Esophagus muscularis mucosa (tissue), 4 donors: Measurements from ENCODE around the gene NAV1. TPM values are rescaled to one million over a fixed set of nuclear protein-coding genes. Genes with fewer than 3 reads are reported as not detected.

Experiments
- DNase-seq: peaks from one replicate; pipeline ENCODE4 v3.0.0-alpha.2; 2017; ENCODE audit errors: extremely low spot score
- H3K27ac ChIP-seq, 4 donors: fragments of 200-600 bp; sonication (generic); replicated peaks in 1 of 4; 1 replicate in 3 of 4; 2 replicates in 1 of 4; pipeline ENCODE4 v1.5.1; 2016 to 2019; ENCODE audit warnings: mild to moderate bottlenecking in 1 of 4
- H3K27me3 ChIP-seq, 4 donors: fragments of 200-600 bp; sonication (generic); one replicate each; pipeline versions ENCODE4 v1.5.1 to v1.6.0; 2016 to 2019
- H3K36me3 ChIP-seq, 4 donors: fragments of 200-600 bp; sonication (generic); one replicate each; pipeline ENCODE4 v1.5.1; 2016 to 2019
- H3K4me1 ChIP-seq, 4 donors: fragments of 200-600 bp; sonication (generic); one replicate each; pipeline ENCODE4 v1.5.1; 2016 to 2019
- H3K4me3 ChIP-seq, 4 donors: fragments of 200-600 bp; sonication (generic); 1 replicate in 2 of 4; 2 replicates in 2 of 4; pipeline ENCODE4 v1.5.1; 2016 to 2019; ENCODE audit warnings: mild to moderate bottlenecking in 4 of 4, moderate library complexity in 1 of 4
- H3K9me3 ChIP-seq, 4 donors: fragments of 200-600 bp; sonication (generic); 1 replicate in 3 of 4; 2 replicates in 1 of 4; pipeline ENCODE4 v1.5.1; 2016 to 2019
- CTCF ChIP-seq, 3 experiments: fragments of 200-600 bp in 2 of 3; fragments of 450-650 bp in 1 of 3; sonication (generic) in 2 of 3; IDR thresholded peaks; one replicate each; pipeline ENCODE4 v1.5.1; 2017 to 2019; ENCODE audit warnings: antibody characterized with exemption in 3 of 3, mild to moderate bottlenecking in 2 of 3, moderate library complexity in 1 of 3
- EP300 ChIP-seq: sonication (generic); formaldehyde crosslinking; IDR thresholded peaks from one replicate; pipeline ENCODE4 v1.6.1; 2017; ENCODE audit warnings: antibody characterized with exemption
- POLR2A ChIP-seq: fragments of 450-650 bp; IDR thresholded peaks from one replicate; pipeline ENCODE4 v1.6.1; 2017; ENCODE audit warnings: antibody characterized with exemption, moderate library complexity, mild to moderate bottlenecking, low read depth
- POLR2AphosphoS5 ChIP-seq, 2 donors: sonication (generic); formaldehyde crosslinking; IDR thresholded peaks; one replicate each; pipeline ENCODE4 v1.6.1; 2017; ENCODE audit warnings: antibody characterized with exemption in 2 of 2
- WGBS: methylation state at CpG from one replicate; pipeline ENCODE4 v1.1.5; 2018; 5-methylcytosine and 5-hydroxymethylcytosine counted together
- intact Hi-C: fragments of 100-400 bp; cut with DNase I; formaldehyde crosslinking; loops from one replicate; pipeline ENCODE4 v1.15.1; 2023
- total RNA-seq, 4 donors: library from RNA; depleted of rRNA; stranded (reverse); fragments of >200 nt; gene quantifications; one replicate each; pipeline versions ENCODE4 v1.1.0 to v1.2.1, GENCODE V29; 2016

NAV1 gene
- total RNA-seq, 4 donors from 2014 or later = 12.9 to 35.5 (median 21.9) TPM

GRCh38 chr1:201525193-201525778 lies 13.6 kb upstream of the NAV1 start:
- DNase-seq = no peak
- Histone ChIP-seq H3K27ac (no peak overlapping the region), H3K4me1 (peaks cover 0 to 1% (median 0%) of the 10 kb centered on the region in 4 donors), H3K36me3 (peaks cover 0 to 4% (median under 1%) of the 10 kb centered on the region in 4 donors), H3K27me3 (no peaks in the 10 kb centered on the region), H3K9me3 (no peaks in the 10 kb centered on the region), H3K4me3 (no peak overlapping the region)
- TF ChIP-seq EP300 = no peak
- 96% methylated on average over 1 of the region's 1 CpG for WGBS
- intact Hi-C loops = loop anchor here (5.0 kb wide), 1 partner anchor 37 kb away; no protein-coding TSS in a partner anchor

- Histone ChIP-seq H3K4me1 (peaks cover 13 to 22% (median 19%) of the 10 kb centered on the region in 4 donors), H3K36me3 (no peaks in the 10 kb centered on the region), H3K27me3 (no peaks in the 10 kb centered on the region), H3K4me3 (no peak overlapping the region), H3K27ac (no peak overlapping the region), H3K9me3 (no peaks in the 10 kb centered on the region)
- intact Hi-C loops = loop anchor here (5.0 kb wide), 1 partner anchor 34 kb away; no protein-coding TSS in a partner anchor
- DNase-seq = no peak
- TF ChIP-seq EP300 = no peak
- TF ChIP-seq POLR2AphosphoS5 (IDR thresholded peaks at IDR 0.05) = no peak
- TF ChIP-seq CTCF (IDR thresholded peaks at IDR 0.05) = no peak
- TF ChIP-seq POLR2A = no peak
- WGBS = 93% methylated on average over 5 of the region's 5 CpGs
These were observed 11.0 kb upstream of the NAV1 start for GRCh38 chr1:201527879-201528278.

- H3K36me3 ChIP-seq = no peaks in the 10 kb centered on the region
- TF ChIP-seq POLR2AphosphoS5 (IDR thresholded peaks at IDR 0.05) = no peak
- no peak for TF ChIP-seq EP300
- TF ChIP-seq POLR2A = no peak
- TF ChIP-seq CTCF (IDR thresholded peaks at IDR 0.05) = no peak
- H3K27me3 ChIP-seq = no peaks in the 10 kb centered on the region
- no peak overlapping the region for H3K27ac ChIP-seq
- no peak overlapping the region for H3K4me3 ChIP-seq
- H3K9me3 ChIP-seq = no peaks in the 10 kb centered on the region
- peaks cover 13 to 25% (median 24%) of the 10 kb centered on the region in 4 donors for H3K4me1 ChIP-seq
- intact Hi-C loops = loop anchor here (5.0 kb wide), 1 partner anchor 34 kb away; no protein-coding TSS in a partner anchor
- 82% methylated on average over 3 of the region's 3 CpGs for WGBS
- DNase-seq = no peak
These were observed 10.2 kb upstream of the NAV1 start for GRCh38 chr1:201528631-201529252.

GRCh38 chr1:201530741-201531531 lies 8.0 kb upstream of the NAV1 start:
- H3K9me3 ChIP-seq = no peaks in the 10 kb centered on the region
- WGBS = 42% methylated on average over 26 of the region's 26 CpGs
- peak overlapping the region; percentile 30 to 53 (median 45) for H3K27ac ChIP-seq
- H3K4me3 ChIP-seq = no peak overlapping the region
- TF ChIP-seq CTCF (IDR thresholded peaks at IDR 0.05) (peak; percentile 84 to 93 (median 89)), EP300 (no peak), POLR2AphosphoS5 (IDR thresholded peaks at IDR 0.05) (peak; percentile 67)
- peaks cover 23 to 47% (median 46%) of the 10 kb centered on the region in 4 donors for H3K4me1 ChIP-seq
- no peaks in the 10 kb centered on the region for H3K36me3 ChIP-seq
- DNase-seq = peak; percentile 97
- no peaks in the 10 kb centered on the region for H3K27me3 ChIP-seq
- intact Hi-C loops = loop anchor here (5.0 kb wide), 1 partner anchor 261 kb away; no protein-coding TSS in a partner anchor
